Adipocyte (in vitro differentiated cells): ENCODE results near the gene HOXB1.

Experiments
- DNase-seq: peaks from one replicate; pipeline ENCODE4 v3.0.0-alpha.2; 2015; ENCODE audit warnings: low read depth
- H3K27me3 ChIP-seq: replicated peaks from 2 replicates; pipeline ENCODE4 v1.7.0; 2013; ENCODE audit warnings: mild to moderate bottlenecking, low read length, moderate library complexity; ENCODE audit not compliant: control insufficient read depth, insufficient read depth
- H3K36me3 ChIP-seq: 2 replicates; pipeline ENCODE4 v1.7.0; 2013; ENCODE audit warnings: low read length, mild to moderate bottlenecking, moderate library complexity; ENCODE audit not compliant: control insufficient read depth, insufficient read depth, severe bottlenecking
- H3K4me1 ChIP-seq: 2 replicates; pipeline ENCODE4 v1.7.0; 2013; ENCODE audit warnings: mild to moderate bottlenecking, low read length, moderate library complexity; ENCODE audit not compliant: control insufficient read depth, insufficient read depth
- H3K4me3 ChIP-seq: 2 replicates; pipeline ENCODE4 v1.7.0; 2013; ENCODE audit warnings: mild to moderate bottlenecking, low read length, moderate library complexity
- H3K9ac ChIP-seq: 2 replicates; pipeline ENCODE4 v1.7.0; 2013; ENCODE audit warnings: mild to moderate bottlenecking, low read length, moderate library complexity
- H3K9me3 ChIP-seq: 2 replicates; pipeline ENCODE4 v1.7.0; 2013; ENCODE audit warnings: mild to moderate bottlenecking, low read length, moderate library complexity; ENCODE audit not compliant: control insufficient read depth

The HOXB1 gene

GRCh38 chr17:48558831-48559121 lies 28.0 kb upstream of the HOXB1 start:
- no peak for DNase-seq
- H3K9ac ChIP-seq, result peak overlapping the region; percentile 48
- no peaks in the 10 kb centered on the region for H3K27me3 ChIP-seq
- H3K36me3 ChIP-seq, result no peaks in the 10 kb centered on the region
- H3K9me3 ChIP-seq, result no peaks in the 10 kb centered on the region
- peaks cover 61% of the 10 kb centered on the region for H3K4me1 ChIP-seq
- no peak overlapping the region for H3K4me3 ChIP-seq

GRCh38 chr17:48558057-48558830 lies 27.4 kb upstream of the HOXB1 start:
- no peak overlapping the region for H3K9ac ChIP-seq
- no peak for DNase-seq
- H3K4me1 ChIP-seq, result peaks cover 61% of the 10 kb centered on the region
- no peak overlapping the region for H3K4me3 ChIP-seq
- no peaks in the 10 kb centered on the region for H3K36me3 ChIP-seq
- H3K27me3 ChIP-seq, result no peaks in the 10 kb centered on the region
- H3K9me3 ChIP-seq, result no peaks in the 10 kb centered on the region

GRCh38 chr17:48556576-48557401 lies 26.0 kb upstream of the HOXB1 start:
- Histone ChIP-seq H3K9ac (peak overlapping the region; percentile 66), H3K27me3 (no peaks in the 10 kb centered on the region), H3K4me3 (peak overlapping the region; percentile 60), H3K36me3 (peaks cover 2% of the 10 kb centered on the region), H3K9me3 (no peaks in the 10 kb centered on the region), H3K4me1 (peaks cover 68% of the 10 kb centered on the region)
- no peak for DNase-seq

- Histone ChIP-seq H3K27me3 (no peaks in the 10 kb centered on the region), H3K4me3 (peak overlapping the region; percentile 60)
Observed at GRCh38 chr17:48556229-48556575, 25.4 kb upstream of the HOXB1 start.

GRCh38 chr17:48555258-48556228 lies 24.7 kb upstream of the HOXB1 start:
- H3K9me3 ChIP-seq, result no peaks in the 10 kb centered on the region
- peak overlapping the region; percentile 84 for H3K9ac ChIP-seq
- no peak for DNase-seq
- no peaks in the 10 kb centered on the region for H3K27me3 ChIP-seq
- H3K36me3 ChIP-seq, result peaks cover 5% of the 10 kb centered on the region
- peaks cover 66% of the 10 kb centered on the region for H3K4me1 ChIP-seq
- H3K4me3 ChIP-seq, result peak overlapping the region; percentile 78

More at GRCh38 chr17:48556229-48556575, 25.4 kb upstream of the HOXB1 start:
- Histone ChIP-seq H3K36me3 (peaks cover 4% of the 10 kb centered on the region), H3K9me3 (no peaks in the 10 kb centered on the region), H3K4me1 (peaks cover 68% of the 10 kb centered on the region), H3K9ac (peak overlapping the region; percentile 66)
- DNase-seq, result no peak

GRCh38 chr17:48554412-48555257 lies 23.8 kb upstream of the HOXB1 start:
- Histone ChIP-seq H3K27me3 (no peaks in the 10 kb centered on the region), H3K36me3 (peaks cover 15% of the 10 kb centered on the region), H3K4me3 (peak overlapping the region; percentile 78), H3K9me3 (no peaks in the 10 kb centered on the region), H3K9ac (peak overlapping the region; percentile 84), H3K4me1 (peaks cover 60% of the 10 kb centered on the region)
- no peak for DNase-seq

- Histone ChIP-seq H3K4me3 (peak overlapping the region; percentile 78), H3K36me3 (peaks cover 18% of the 10 kb centered on the region), H3K9ac (peak overlapping the region; percentile 84), H3K4me1 (peaks cover 55% of the 10 kb centered on the region), H3K27me3 (no peaks in the 10 kb centered on the region), H3K9me3 (no peaks in the 10 kb centered on the region)
- DNase-seq, result no peak
Observed at GRCh38 chr17:48553826-48554225, 23.0 kb upstream of the HOXB1 start.

- Histone ChIP-seq H3K4me1 (peaks cover 56% of the 10 kb centered on the region), H3K27me3 (no peaks in the 10 kb centered on the region), H3K9ac (peak overlapping the region; percentile 84), H3K4me3 (peak overlapping the region; percentile 78), H3K9me3 (no peaks in the 10 kb centered on the region), H3K36me3 (peaks cover 18% of the 10 kb centered on the region)
- no peak for DNase-seq
Observed at GRCh38 chr17:48553190-48553547, 22.4 kb upstream of the HOXB1 start.

- Histone ChIP-seq H3K4me3 (peak overlapping the region; percentile 78), H3K9ac (peak overlapping the region; percentile 84), H3K27me3 (no peaks in the 10 kb centered on the region), H3K36me3 (peaks cover 18% of the 10 kb centered on the region), H3K4me1 (peaks cover 59% of the 10 kb centered on the region), H3K9me3 (no peaks in the 10 kb centered on the region)
- DNase-seq, result no peak
Observed at GRCh38 chr17:48552466-48553189, 21.8 kb upstream of the HOXB1 start.
